Progenitor cell of endocrine pancreas (in vitro differentiated cells): ENCODE measurements around the gene ZNF441. TPM values are rescaled to one million over a fixed set of nuclear protein-coding genes. Genes with fewer than 3 reads are reported as not detected.

Experiments
- DNase-seq: peaks from one replicate; pipeline ENCODE4 v3.0.0; 2021; ENCODE audit warnings: low spot score; ENCODE audit not compliant: unreplicated experiment
- H3K27ac Mint-ChIP-seq: 2 replicates; pipeline ENCODE4 v1.8.0; 2021; ENCODE audit warnings: mild to moderate bottlenecking, moderate library complexity, mixed read lengths
- H3K27me3 Mint-ChIP-seq: 2 replicates; pipeline ENCODE4 v1.8.0; 2021; ENCODE audit warnings: mixed read lengths
- H3K36me3 Mint-ChIP-seq: 2 replicates; pipeline ENCODE4 v1.8.0; 2022; ENCODE audit warnings: mixed read lengths; ENCODE audit not compliant: insufficient read depth
- H3K4me1 Mint-ChIP-seq: 2 replicates; pipeline ENCODE4 v1.8.0; 2021; ENCODE audit warnings: low read depth, mixed read lengths
- H3K4me3 Mint-ChIP-seq: 2 replicates; pipeline ENCODE4 v1.8.0; 2021; ENCODE audit warnings: low read depth, mild to moderate bottlenecking, moderate library complexity, mixed read lengths
- H3K9me3 Mint-ChIP-seq: 2 replicates; pipeline ENCODE4 v1.8.0; 2021; ENCODE audit warnings: low read depth, mixed read lengths
- CTCF ChIP-seq: fragments of 200-600 bp; sonication (generic); IDR thresholded peaks from one replicate; pipeline ENCODE4 v1.5.0; 2021; ENCODE audit warnings: antibody characterized with exemption, mild to moderate bottlenecking; ENCODE audit not compliant: unreplicated experiment
- total RNA-seq: library from RNA; stranded (reverse); gene quantifications from 2 replicates; pipeline ENCODE4 v1.2.1, GENCODE V29; 2021

ZNF441 gene
- total RNA-seq, 1 donor from 2014 or later, result 4.4 TPM

- H3K9me3 Mint-ChIP-seq, result no peaks in the 10 kb centered on the region
- H3K4me1 Mint-ChIP-seq, result peaks cover 20% of the 10 kb centered on the region
- DNase-seq, result no peak
- peak overlapping the region; percentile 62 for H3K27ac Mint-ChIP-seq
- no peak for TF ChIP-seq CTCF
- peak overlapping the region; percentile 100 for H3K4me3 Mint-ChIP-seq
- no peaks in the 10 kb centered on the region for H3K27me3 Mint-ChIP-seq
- peaks cover 15% of the 10 kb centered on the region for H3K36me3 Mint-ChIP-seq
These were observed 30.1 kb upstream of the ZNF441 start for GRCh38 chr19:11736696-11737095.

- peaks cover 20% of the 10 kb centered on the region for H3K4me1 Mint-ChIP-seq
- no peaks in the 10 kb centered on the region for H3K27me3 Mint-ChIP-seq
- H3K27ac Mint-ChIP-seq, result peak overlapping the region; percentile 100
- no peaks in the 10 kb centered on the region for H3K9me3 Mint-ChIP-seq
- H3K36me3 Mint-ChIP-seq, result peaks cover 9% of the 10 kb centered on the region
- peak; percentile 21 for TF ChIP-seq CTCF
- H3K4me3 Mint-ChIP-seq, result peak overlapping the region; percentile 100
- DNase-seq, result peak; percentile 56
These were observed 28.6 kb upstream of the ZNF441 start for GRCh38 chr19:11737964-11738745.

GRCh38 chr19:11738746-11739620 lies 27.8 kb upstream of the ZNF441 start, which contains the start of gene ZNF823:
Gene ZNF823 (minus strand): TSS chr19:11738946. CDS start chr19:11738819, 127 bp downstream.
- H3K27ac Mint-ChIP-seq, result peak within 1 kb of the TSS; percentile 100
- peak within 1 kb of the TSS; percentile 100 for H3K4me3 Mint-ChIP-seq
- peaks cover 20% of the 10 kb centered on the region for H3K4me1 Mint-ChIP-seq
- no peaks in the 10 kb centered on the region for H3K9me3 Mint-ChIP-seq
- no peak for TF ChIP-seq CTCF
- DNase-seq, result peak; percentile 99
- no peaks in the 10 kb centered on the region for H3K27me3 Mint-ChIP-seq
- H3K36me3 Mint-ChIP-seq, result peaks cover 9% of the 10 kb centered on the region

- no peak for TF ChIP-seq CTCF
- Mint-ChIP-seq H3K27me3 (no peaks in the 10 kb centered on the region), H3K9me3 (peaks cover 30% of the 10 kb centered on the region), H3K4me1 (no peaks in the 10 kb centered on the region), H3K4me3 (no peak overlapping the region), H3K27ac (no peak overlapping the region), H3K36me3 (peaks cover 4% of the 10 kb centered on the region)
- no peak for DNase-seq
These were observed 20.9 kb upstream of the ZNF441 start for GRCh38 chr19:11745869-11746268.

GRCh38 chr19:11747277-11747676 lies 19.5 kb upstream of the ZNF441 start:
- Mint-ChIP-seq H3K4me3 (no peak overlapping the region), H3K36me3 (peaks cover 4% of the 10 kb centered on the region), H3K9me3 (peaks cover 43% of the 10 kb centered on the region)

More at GRCh38 chr19:11747277-11747676, 19.5 kb upstream of the ZNF441 start:
- no peak for DNase-seq
- no peak for TF ChIP-seq CTCF
- Mint-ChIP-seq H3K27me3 (no peaks in the 10 kb centered on the region), H3K27ac (no peak overlapping the region), H3K4me1 (no peaks in the 10 kb centered on the region)
